OCI-LY1 (cell line): ENCODE measurements around the gene ZNHIT1.

Experiments used
- EZH2 ChIP-seq: fragments of 200-600 bp; sonication (generic), shearing (Covaris generic); IDR thresholded peaks from 2 replicates; pipeline ENCODE4 v1.8.0; 2017; ENCODE audit warnings: borderline replicate concordance, mixed run types, mild to moderate bottlenecking, antibody characterized with exemption, low read length, moderate library complexity, mixed read lengths
- TF ChIP-seq, protein P1 (sequence below): fragments of 200-600 bp; sonication (generic), shearing (Covaris generic); IDR thresholded peaks from 2 replicates; pipeline ENCODE4 v1.5.1; 2017; ENCODE audit warnings: mild to moderate bottlenecking, antibody characterized with exemption, low read length, moderate library complexity, mixed read lengths

- TF ChIP-seq EZH2, result no peak
- TF ChIP-seq, protein P1, sequence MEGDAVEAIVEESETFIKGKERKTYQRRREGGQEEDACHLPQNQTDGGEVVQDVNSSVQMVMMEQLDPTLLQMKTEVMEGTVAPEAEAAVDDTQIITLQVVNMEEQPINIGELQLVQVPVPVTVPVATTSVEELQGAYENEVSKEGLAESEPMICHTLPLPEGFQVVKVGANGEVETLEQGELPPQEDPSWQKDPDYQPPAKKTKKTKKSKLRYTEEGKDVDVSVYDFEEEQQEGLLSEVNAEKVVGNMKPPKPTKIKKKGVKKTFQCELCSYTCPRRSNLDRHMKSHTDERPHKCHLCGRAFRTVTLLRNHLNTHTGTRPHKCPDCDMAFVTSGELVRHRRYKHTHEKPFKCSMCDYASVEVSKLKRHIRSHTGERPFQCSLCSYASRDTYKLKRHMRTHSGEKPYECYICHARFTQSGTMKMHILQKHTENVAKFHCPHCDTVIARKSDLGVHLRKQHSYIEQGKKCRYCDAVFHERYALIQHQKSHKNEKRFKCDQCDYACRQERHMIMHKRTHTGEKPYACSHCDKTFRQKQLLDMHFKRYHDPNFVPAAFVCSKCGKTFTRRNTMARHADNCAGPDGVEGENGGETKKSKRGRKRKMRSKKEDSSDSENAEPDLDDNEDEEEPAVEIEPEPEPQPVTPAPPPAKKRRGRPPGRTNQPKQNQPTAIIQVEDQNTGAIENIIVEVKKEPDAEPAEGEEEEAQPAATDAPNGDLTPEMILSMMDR, result peak; percentile 24; the same call in 1 of the 2 replicates
Observed at GRCh38 chr7:101216860-101217387, 1.0 kb upstream of the ZNHIT1 start.
